ENCODE results near the gene CTDP1. TPM values are rescaled to one million over a fixed set of nuclear protein-coding genes. Genes with fewer than 3 reads are reported as not detected.

Gene CTDP1
- total RNA-seq, 1 experiment from 2014 or later: 33.7 TPM

- no peak overlapping the region for H4K91ac ChIP-seq (ENCODE audit: insufficient read length, low read depth, low read length)
- H3K9ac ChIP-seq (ENCODE audit: extremely low read depth, insufficient read length, low read length): no peak overlapping the region
- H3T11ph ChIP-seq (ENCODE audit: low read length): no peak overlapping the region
- H3K27ac ChIP-seq (ENCODE audit: insufficient read length, low read depth, low read length): no peak overlapping the region
- H3K14ac ChIP-seq (ENCODE audit: insufficient read depth, low read length): no peak overlapping the region
- H2AK5ac ChIP-seq (ENCODE audit: insufficient read length, low read length): no peak overlapping the region
- no peak overlapping the region for H3K56ac ChIP-seq (ENCODE audit: insufficient read length, low read depth, low read length)
- Mint-ChIP-seq H3K9me3 (peaks cover 2 to 5% of the 10 kb centered on the region in 2 experiments; a peak in 2 of 5 replicates), H3K27ac (no peak overlapping the region), H3K27me3 (ENCODE audit: low read depth) (peaks cover 76% of the 10 kb centered on the region), H3K4me1 (no peaks in the 10 kb centered on the region; a peak in 1 of 4 replicates), H3K4me3 (no peak overlapping the region), H3K36me3 (ENCODE audit: insufficient read depth in 1 of 3, low read depth in 3 of 3) (no peaks in the 10 kb centered on the region)
- H2BK15ac ChIP-seq (ENCODE audit: low read depth, low read length): no peak overlapping the region
- no peak overlapping the region for H4K8ac ChIP-seq (replicated peaks; ENCODE audit: insufficient read length, low read depth, low read length)
- DNase-seq: no peak
- no peak overlapping the region for H2BK12ac ChIP-seq (ENCODE audit: insufficient read length, low read depth, low read length)
- no peaks in the 10 kb centered on the region for H3K79me1 ChIP-seq (ENCODE audit: insufficient read depth, low read depth, low read length, poor library complexity, severe bottlenecking)
- no peak overlapping the region for H2AFZ ChIP-seq (ENCODE audit: low read length)
- H3K4me1 ChIP-seq (ENCODE audit: insufficient read depth, low read length): no peaks in the 10 kb centered on the region
- no peak overlapping the region for H3K4ac ChIP-seq (ENCODE audit: low read depth, low read length)
- WGBS (ENCODE audit: extremely low coverage, insufficient read length, low lambda C conversion rate): no CpG with 5 or more reads among the region's 14 CpGs
- H3K18ac ChIP-seq (ENCODE audit: insufficient read length, low read depth, low read length): no peak overlapping the region
- no peaks in the 10 kb centered on the region for H3K9me3 ChIP-seq (ENCODE audit: control insufficient read depth, low read depth, low read length)
- no peak overlapping the region for H2BK5ac ChIP-seq (ENCODE audit: insufficient read length, low read length)
- no peaks in the 10 kb centered on the region for H3K79me2 ChIP-seq (ENCODE audit: insufficient read depth, low read length)
- H3K27me3 ChIP-seq (ENCODE audit: insufficient read depth, low read length): peaks cover 19% of the 10 kb centered on the region; the same call in 1 of the 2 replicates
- H3K4me2 ChIP-seq (ENCODE audit: insufficient read depth, insufficient read length, low read length): no peak overlapping the region
- no peaks in the 10 kb centered on the region for H3K23me2 ChIP-seq (ENCODE audit: insufficient read length, low read depth, low read length, poor library complexity, severe bottlenecking)
- no peak overlapping the region for H2BK120ac ChIP-seq (ENCODE audit: low read depth, low read length, poor library complexity, severe bottlenecking)
- H2BK20ac ChIP-seq (ENCODE audit: low read depth, low read length, poor library complexity, severe bottlenecking): no peak overlapping the region
- H4K20me1 ChIP-seq (ENCODE audit: control insufficient read depth, insufficient read depth, insufficient read length): peaks cover 2% of the 10 kb centered on the region
- H4K5ac ChIP-seq (ENCODE audit: insufficient read length, low read depth, low read length): no peak overlapping the region
- no peak for TF ChIP-seq CTCF (conservative IDR thresholded peaks at IDR 0.05)
- no peak overlapping the region for H3K23ac ChIP-seq (ENCODE audit: insufficient read length, low read depth, low read length)
Measured at GRCh38 chr18:79786304-79786703, 106.7 kb downstream of the CTDP1 start.

Measured in H9 (cell line).